OCI-LY3 (cell line): ENCODE measurements around the gene SLC2A13.

Source experiments
- EZH2phosphoT487 ChIP-seq: fragments of 200-600 bp; shearing (Covaris generic); IDR thresholded peaks from 2 replicates; pipeline ENCODE4 v1.6.1; 2018; ENCODE audit warnings: antibody characterized with exemption, mixed run types, low read depth
- TF ChIP-seq, protein P1 (sequence below): fragments of 200-600, 300-600 bp; sonication (generic); IDR thresholded peaks from 2 replicates; pipeline ENCODE4 v1.5.1; 2014; ENCODE audit warnings: antibody characterized with exemption, low read length, low read depth

DNA sequence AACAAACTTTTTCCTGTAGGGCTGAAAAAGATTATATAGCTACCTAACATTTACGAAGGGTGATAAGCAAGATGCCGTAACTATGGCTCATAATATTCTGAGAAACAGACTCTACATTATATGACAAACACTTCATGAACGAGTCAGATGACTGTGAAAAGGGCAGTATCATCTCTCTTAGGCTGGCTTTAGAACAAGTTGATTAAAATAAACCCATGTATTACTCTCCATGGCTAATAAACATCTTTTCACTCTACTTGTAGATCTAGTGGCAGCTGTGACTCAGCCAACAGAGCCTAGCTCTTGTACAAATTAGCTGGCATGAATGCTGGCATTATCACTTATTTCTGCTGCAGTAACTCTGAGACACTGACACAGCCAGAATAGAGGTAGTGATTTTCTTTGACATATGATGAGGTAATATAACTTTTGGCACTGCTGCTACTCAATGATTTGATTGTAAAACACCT lies 47.1 kb downstream of the SLC2A13 start:
- TF ChIP-seq, protein P1, sequence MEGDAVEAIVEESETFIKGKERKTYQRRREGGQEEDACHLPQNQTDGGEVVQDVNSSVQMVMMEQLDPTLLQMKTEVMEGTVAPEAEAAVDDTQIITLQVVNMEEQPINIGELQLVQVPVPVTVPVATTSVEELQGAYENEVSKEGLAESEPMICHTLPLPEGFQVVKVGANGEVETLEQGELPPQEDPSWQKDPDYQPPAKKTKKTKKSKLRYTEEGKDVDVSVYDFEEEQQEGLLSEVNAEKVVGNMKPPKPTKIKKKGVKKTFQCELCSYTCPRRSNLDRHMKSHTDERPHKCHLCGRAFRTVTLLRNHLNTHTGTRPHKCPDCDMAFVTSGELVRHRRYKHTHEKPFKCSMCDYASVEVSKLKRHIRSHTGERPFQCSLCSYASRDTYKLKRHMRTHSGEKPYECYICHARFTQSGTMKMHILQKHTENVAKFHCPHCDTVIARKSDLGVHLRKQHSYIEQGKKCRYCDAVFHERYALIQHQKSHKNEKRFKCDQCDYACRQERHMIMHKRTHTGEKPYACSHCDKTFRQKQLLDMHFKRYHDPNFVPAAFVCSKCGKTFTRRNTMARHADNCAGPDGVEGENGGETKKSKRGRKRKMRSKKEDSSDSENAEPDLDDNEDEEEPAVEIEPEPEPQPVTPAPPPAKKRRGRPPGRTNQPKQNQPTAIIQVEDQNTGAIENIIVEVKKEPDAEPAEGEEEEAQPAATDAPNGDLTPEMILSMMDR: no peak
- TF ChIP-seq EZH2phosphoT487: no peak
